BE2C (cell line): ENCODE measurements around the gene FOXO3.

Experiments used
- DNase-seq: peaks from one replicate; pipeline ENCODE4 v3.0.0-alpha.2; 2020
- H3K27me3 ChIP-seq: fragments of 250-450 bp; sonication (Bioruptor Pico); 2 replicates; pipeline ENCODE4 v1.5.1; 2020; ENCODE audit warnings: mild to moderate bottlenecking
- H3K36me3 ChIP-seq: fragments of 250-450 bp; sonication (Bioruptor Pico); 2 replicates; pipeline ENCODE4 v1.5.1; 2020; ENCODE audit warnings: mild to moderate bottlenecking
- H3K4me1 ChIP-seq: fragments of 250-450 bp; sonication (Bioruptor Pico); 2 replicates; pipeline ENCODE4 v1.5.1; 2020
- H3K4me3 ChIP-seq: 2 replicates; pipeline ENCODE4 v1.5.1; 2011; ENCODE audit warnings: low read depth, low read length
- H3K9me3 ChIP-seq: fragments of 250-450 bp; sonication (Bioruptor Pico); 2 replicates; pipeline ENCODE4 v1.5.1; 2020
- CTCF ChIP-seq: IDR thresholded peaks from 2 replicates; pipeline ENCODE4 v1.5.1; 2012; ENCODE audit warnings: mild to moderate bottlenecking, low read depth, low read length

The FOXO3 gene

GRCh38 chr6:108582618-108583017 lies 21.9 kb downstream of the FOXO3 start:
- Histone ChIP-seq H3K9me3 (no peaks in the 10 kb centered on the region), H3K4me1 (peaks cover 32% of the 10 kb centered on the region), H3K4me3 (no peak overlapping the region), H3K27me3 (no peaks in the 10 kb centered on the region), H3K36me3 (0 out of 2 replicates have a peak, but pooled peaks cover 3% of the 10 kb centered on the region)
- DNase-seq = no peak
- no peak for TF ChIP-seq CTCF

GRCh38 chr6:108584323-108584722 lies 23.6 kb downstream of the FOXO3 start:
- no peak overlapping the region for H3K4me3 ChIP-seq
- no peak for TF ChIP-seq CTCF
- H3K9me3 ChIP-seq = no peaks in the 10 kb centered on the region
- H3K4me1 ChIP-seq = peaks cover 30% of the 10 kb centered on the region
- no peak for DNase-seq
- no peaks in the 10 kb centered on the region for H3K27me3 ChIP-seq
- no peaks in the 10 kb centered on the region for H3K36me3 ChIP-seq

GRCh38 chr6:108585359-108585758 lies 24.6 kb downstream of the FOXO3 start:
- Histone ChIP-seq H3K4me3 (no peak overlapping the region), H3K27me3 (no peaks in the 10 kb centered on the region), H3K36me3 (no peaks in the 10 kb centered on the region), H3K9me3 (no peaks in the 10 kb centered on the region), H3K4me1 (peaks cover 33% of the 10 kb centered on the region)
- TF ChIP-seq CTCF = no peak
- no peak for DNase-seq

- Histone ChIP-seq H3K27me3 (no peaks in the 10 kb centered on the region), H3K4me3 (no peak overlapping the region), H3K4me1 (peaks cover 29% of the 10 kb centered on the region), H3K9me3 (no peaks in the 10 kb centered on the region), H3K36me3 (no peaks in the 10 kb centered on the region)
- DNase-seq = no peak
- no peak for TF ChIP-seq CTCF
Observed at GRCh38 chr6:108585921-108586536, 25.3 kb downstream of the FOXO3 start.

- Histone ChIP-seq H3K4me3 (no peak overlapping the region), H3K36me3 (no peaks in the 10 kb centered on the region), H3K9me3 (no peaks in the 10 kb centered on the region), H3K27me3 (no peaks in the 10 kb centered on the region), H3K4me1 (peaks cover 17% of the 10 kb centered on the region; the same call in 1 of the 2 replicates)
- no peak for DNase-seq
- TF ChIP-seq CTCF = no peak
Observed at GRCh38 chr6:108587258-108588059, 26.7 kb downstream of the FOXO3 start.

GRCh38 chr6:108588586-108588985 lies 27.9 kb downstream of the FOXO3 start:
- peaks cover 13% of the 10 kb centered on the region; the same call in 1 of the 2 replicates for H3K4me1 ChIP-seq
- DNase-seq = no peak
- no peak for TF ChIP-seq CTCF

More at GRCh38 chr6:108588586-108588985, 27.9 kb downstream of the FOXO3 start:
- Histone ChIP-seq H3K9me3 (no peaks in the 10 kb centered on the region), H3K4me3 (no peak overlapping the region), H3K36me3 (no peaks in the 10 kb centered on the region), H3K27me3 (no peaks in the 10 kb centered on the region)
